Stimulated activated CD8-positive, alpha-beta memory T cell treated with anti-CD3 and anti-CD28 coated beads, Interleukin-12 subunit alpha, Interleukin-12 subunit beta, amount 100 ng/mL, for 1 hour (primary cell): ENCODE data around the gene IL1RAPL1.
"Not testable (repeated sequence)": the region's sequence is repeated elsewhere in the genome, so short reads cannot be mapped to it uniquely, and the experiment has no call there.

ENCODE experiments used
- DNase-seq: peaks from one replicate; pipeline ENCODE4 v3.0.0-alpha.2; 2020; ENCODE audit warnings: low read depth

The IL1RAPL1 gene

GRCh38 chrX:28787206-28787605, 200.0 kb downstream of the IL1RAPL1 start:
- DNase-seq = no peak

DNA sequence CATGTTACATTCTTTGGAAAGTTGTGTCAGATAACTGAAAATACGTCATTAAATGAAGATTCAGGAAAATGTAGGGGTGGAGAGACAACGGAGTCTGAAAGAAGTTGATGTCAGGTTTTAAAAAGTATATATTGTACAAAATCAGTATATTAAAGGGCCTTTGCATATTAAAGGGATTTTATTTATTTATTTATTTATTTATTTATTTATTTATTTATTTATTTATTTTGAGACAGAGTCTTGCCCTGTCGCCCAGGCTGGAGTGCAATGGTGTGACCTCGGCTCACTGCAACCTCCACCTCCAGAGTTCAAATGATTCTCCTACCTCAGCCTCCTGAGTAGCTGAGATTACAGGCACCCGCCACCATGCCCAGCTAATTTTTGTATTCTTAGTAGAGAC, 213.4 kb downstream of the IL1RAPL1 start:
- DNase-seq = not testable (repeated sequence)

GRCh38 chrX:28802625-28803024, 215.4 kb downstream of the IL1RAPL1 start:
- no peak for DNase-seq

GRCh38 chrX:28835991-28836390, 248.7 kb downstream of the IL1RAPL1 start:
- DNase-seq = no peak

DNA sequence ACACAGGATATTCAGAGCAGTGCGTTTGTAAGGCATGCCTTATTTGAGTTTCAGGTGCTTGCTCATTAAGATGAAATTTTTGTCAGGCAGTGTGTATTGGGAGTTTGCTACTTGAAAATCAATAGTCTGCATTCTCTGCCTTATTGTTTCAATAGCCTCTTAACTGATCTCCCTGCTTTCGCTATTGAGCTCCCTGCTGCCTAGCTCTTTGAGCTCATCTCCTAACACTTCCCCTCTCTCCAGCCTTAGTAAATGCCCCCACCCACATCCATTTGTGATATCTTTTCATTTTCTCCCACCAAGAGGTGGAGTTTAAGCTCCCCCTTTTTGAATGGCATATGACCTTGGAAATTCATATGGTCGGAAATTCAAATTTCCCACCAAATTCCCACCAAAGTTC, 256.6 kb downstream of the IL1RAPL1 start:
- DNase-seq = no peak

DNA sequence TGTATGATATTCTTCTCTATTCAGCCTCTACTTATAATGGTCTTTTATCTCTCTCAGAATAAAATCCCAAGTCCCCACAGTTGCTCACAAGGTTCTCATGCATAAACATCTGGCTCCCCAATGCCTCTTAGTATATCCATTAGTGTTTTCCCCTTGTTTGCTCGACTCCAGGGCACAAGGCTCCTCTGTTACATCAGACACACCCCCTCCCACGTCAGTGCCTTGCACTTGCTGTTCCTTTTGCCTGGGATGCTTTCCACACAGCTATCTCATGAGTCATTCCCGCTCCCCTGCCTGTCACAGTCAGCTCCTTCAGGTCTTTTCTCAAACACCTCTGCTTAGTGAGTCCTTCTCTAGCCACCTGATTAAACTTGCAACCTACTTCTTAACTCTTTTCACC, 260.2 kb downstream of the IL1RAPL1 start:
- no peak for DNase-seq

DNA sequence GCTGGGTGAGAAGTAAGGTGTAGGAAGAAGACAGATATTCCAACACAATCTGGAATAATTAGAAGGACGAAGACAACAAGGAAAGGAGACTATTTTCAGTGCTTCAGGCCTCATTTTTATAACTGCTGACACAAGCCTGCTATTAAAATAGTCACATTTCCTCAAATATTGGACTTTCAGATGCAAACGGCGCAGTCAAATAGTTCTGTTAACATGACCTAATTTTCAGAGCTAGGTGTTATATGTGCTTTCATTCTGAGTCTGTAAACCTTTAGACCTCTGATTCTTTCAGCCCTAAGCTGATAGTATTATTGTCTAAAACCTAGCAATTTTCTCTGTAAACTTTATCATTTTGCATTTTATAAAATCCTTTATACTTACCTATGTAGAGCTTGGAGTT, 261.5 kb downstream of the IL1RAPL1 start:
- no peak for DNase-seq

DNA sequence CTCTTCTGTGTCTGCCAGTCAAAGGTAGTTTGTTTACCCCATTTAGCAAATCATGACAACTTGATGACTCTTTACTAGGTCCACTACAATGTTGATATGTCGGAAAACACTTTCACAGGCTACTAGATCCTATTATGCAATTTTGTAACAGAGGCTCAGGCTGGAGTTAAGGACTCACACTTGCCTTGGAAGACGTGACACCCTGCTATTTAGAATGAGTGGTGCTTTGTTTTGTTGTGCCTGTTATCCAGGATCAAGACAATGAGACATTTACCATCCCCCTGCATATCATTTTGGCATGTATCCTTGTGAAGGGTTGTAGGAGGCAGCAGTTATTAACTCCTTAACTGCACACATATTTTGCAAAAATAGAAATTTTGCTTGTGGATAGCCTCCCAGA, 263.7 kb downstream of the IL1RAPL1 start:
- DNase-seq = no peak

DNA sequence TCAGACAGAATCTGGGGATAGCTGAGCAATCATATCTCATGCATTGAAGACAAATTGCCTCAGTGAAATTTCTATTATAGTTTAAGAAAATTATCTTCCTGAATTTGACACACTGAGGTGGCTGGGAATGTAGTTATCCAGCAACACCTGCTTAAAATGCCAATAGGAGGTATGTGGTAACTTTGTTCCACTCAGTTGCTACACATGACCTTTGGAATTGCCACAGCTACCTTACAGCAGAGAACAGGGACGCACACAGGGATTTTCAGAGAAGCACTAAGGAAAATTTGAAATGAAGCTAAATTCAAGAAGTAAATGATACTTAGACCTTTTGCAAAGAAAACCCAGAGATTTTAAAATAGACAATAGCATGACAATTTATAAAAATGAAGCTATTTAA, 264.6 kb downstream of the IL1RAPL1 start:
- DNase-seq = no peak

GRCh38 chrX:28854637-28855036, 267.4 kb downstream of the IL1RAPL1 start:
- DNase-seq = no peak

- no peak for DNase-seq
Measured at GRCh38 chrX:28876408-28876807, 289.2 kb downstream of the IL1RAPL1 start.

DNA sequence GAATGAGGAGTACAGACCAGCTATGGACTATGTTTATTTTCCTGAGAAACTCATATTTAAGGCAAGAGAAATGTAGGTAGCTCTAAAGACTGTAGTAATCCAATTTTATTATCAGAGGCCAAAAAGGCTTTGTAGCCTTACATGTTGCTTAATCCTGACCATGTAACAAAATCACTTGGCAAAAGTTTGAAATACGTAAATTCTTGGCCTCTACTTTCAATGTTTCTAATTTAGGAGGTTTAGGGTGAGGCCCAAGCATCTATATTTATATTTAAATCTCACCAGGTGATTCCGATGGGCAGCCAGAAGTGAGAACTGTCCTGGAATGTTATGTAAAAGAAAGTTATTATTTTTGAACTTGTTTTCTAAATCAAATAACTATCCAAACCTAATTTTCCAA, 289.7 kb downstream of the IL1RAPL1 start:
- DNase-seq = no peak

- DNase-seq = no peak
Measured at GRCh38 chrX:28880136-28880535, 292.9 kb downstream of the IL1RAPL1 start.

GRCh38 chrX:28884823-28885222, 297.6 kb downstream of the IL1RAPL1 start:
- DNase-seq = no peak

DNA sequence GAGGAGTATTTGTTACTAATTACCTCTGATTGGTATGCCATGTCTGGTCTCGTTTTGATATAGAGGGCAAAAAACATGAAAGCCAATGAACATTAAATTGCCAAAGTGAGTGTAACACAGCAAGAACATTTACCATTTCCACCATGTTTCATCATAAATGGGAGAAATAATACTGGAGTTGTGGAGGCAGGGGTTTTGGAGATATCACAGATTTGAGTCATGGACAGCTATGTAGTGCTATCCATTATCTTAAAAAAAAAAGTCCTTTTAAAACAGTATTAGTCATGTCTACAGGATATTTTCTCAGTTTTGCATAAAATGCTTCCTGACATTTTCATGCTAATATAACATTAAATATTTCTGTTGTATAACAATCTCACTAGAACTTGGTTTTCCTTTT, 301.2 kb downstream of the IL1RAPL1 start:
- no peak for DNase-seq

GRCh38 chrX:28889591-28890090, 302.4 kb downstream of the IL1RAPL1 start:
- DNase-seq = no peak

DNA sequence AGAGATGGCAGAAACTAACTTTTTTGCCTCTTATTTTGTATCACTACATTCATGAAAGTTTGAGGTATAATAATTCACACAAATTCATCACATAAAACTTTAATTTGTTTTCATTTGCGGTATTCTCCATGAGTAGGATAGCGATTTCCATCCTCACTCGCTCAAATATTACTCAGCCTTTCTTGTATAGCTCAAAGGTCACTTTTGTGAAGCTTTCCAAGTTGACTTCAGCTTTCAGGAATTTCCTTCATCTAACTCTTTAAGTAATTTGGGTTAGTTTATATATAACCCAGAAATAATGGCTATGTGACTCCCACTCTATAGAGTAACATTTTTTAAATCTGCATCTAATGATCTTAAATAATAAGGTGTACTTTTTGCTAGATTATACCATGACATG, 314.4 kb downstream of the IL1RAPL1 start:
- no peak for DNase-seq

GRCh38 chrX:28910487-28910886, 323.2 kb downstream of the IL1RAPL1 start:
- no peak for DNase-seq

DNA sequence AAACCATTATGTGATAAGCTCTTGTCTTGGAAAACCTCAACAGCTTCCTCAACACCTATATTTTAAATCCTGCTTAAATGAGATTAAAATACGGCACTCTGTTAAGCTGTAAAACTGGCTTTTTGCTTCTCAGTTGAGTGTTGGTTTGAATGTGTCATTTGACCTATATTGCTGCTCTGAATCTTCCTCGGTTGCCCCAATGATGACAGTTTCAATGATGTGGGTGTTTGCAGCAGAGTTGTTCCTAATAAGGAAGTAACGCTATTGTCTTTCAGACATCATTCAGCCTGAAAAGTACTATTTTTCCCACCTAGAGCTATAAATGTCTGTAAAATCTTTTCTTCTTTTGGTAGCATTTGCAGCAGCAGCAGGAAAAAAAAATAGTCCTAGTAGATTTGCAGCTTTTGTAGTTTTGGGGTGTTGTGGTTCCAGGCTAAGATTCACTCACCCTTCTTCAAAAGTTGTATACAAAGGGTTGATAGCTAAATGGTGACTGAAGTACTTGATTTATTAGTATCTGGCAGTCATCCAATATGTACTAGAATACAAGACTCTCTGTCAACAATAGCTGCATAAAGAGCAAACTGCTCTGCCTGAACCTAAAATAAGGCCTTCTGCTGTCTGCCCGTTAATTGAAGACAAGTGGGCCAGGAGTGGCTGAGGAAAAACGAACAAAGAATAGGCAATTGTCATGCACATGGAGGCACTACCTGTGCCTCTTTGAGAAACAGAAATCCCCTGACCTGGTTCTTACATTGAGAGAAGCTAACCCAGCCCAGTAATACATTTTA, 333.1 kb downstream of the IL1RAPL1 start:
- no peak for DNase-seq

GRCh38 chrX:28922106-28922505, 334.9 kb downstream of the IL1RAPL1 start:
- DNase-seq = no peak

- no peak for DNase-seq
Measured at GRCh38 chrX:28946846-28947245, 359.6 kb downstream of the IL1RAPL1 start.

- no peak for DNase-seq
Measured at GRCh38 chrX:28960063-28960462, 372.8 kb downstream of the IL1RAPL1 start.

- DNase-seq = no peak
Measured at GRCh38 chrX:28966331-28966730, 379.1 kb downstream of the IL1RAPL1 start.

DNA sequence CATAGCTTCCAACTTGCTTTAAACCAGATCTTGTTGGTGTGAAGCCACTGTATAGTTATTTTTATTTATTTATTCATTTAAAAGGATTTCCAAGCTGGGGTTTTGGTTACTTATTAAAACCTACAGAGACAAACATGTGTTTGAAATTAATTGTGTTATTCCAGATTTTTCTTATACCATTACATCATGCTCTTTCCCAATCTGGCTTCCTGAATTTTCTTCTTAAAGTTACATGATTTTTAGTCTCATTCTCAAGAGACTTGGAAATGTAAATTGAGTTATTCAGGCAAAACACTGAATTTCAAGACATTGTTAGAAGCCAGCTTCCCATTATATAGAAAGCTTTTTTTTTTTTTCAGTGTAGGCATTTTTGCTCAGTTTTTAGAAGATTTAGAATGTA, 381.9 kb downstream of the IL1RAPL1 start:
- DNase-seq = no peak
